Spleen (tissue), 7 donors: ENCODE results near the gene RMC1.

ENCODE experiments used
- POLR2A ChIP-seq, 3 donors: fragments of 450-650 bp; IDR thresholded peaks; one replicate each; pipeline ENCODE4 v1.5.1; 2017; ENCODE audit warnings: antibody characterized with exemption in 3 of 3, mild to moderate bottlenecking in 1 of 3
- POLR2AphosphoS5 ChIP-seq, 3 donors: sonication (generic); formaldehyde crosslinking; IDR thresholded peaks; one replicate each; pipeline ENCODE4 v1.5.1; 2017; ENCODE audit warnings: antibody characterized with exemption in 3 of 3
- TF ChIP-seq, protein P1 (sequence below), 11 experiments: fragments of 200-600 bp in 7 of 11; fragments of 450-650 bp in 4 of 11; sonication (generic) in 4 of 11; IDR thresholded peaks in 8 of 11; conservative IDR thresholded peaks in 3 of 11; 1 replicate in 7 of 11; 2 replicates in 4 of 11; pipeline versions ENCODE4 v1.4.0 to v1.8.0; 2016 to 2021; ENCODE audit warnings: antibody characterized with exemption in 11 of 11, inconsistent platforms in 4 of 11, mild to moderate bottlenecking in 1 of 11
- donor health status: DM: no; HTN: no; CAD: no; lungs with moderate emphysema.
- donor health status: DM: no; HTN: no; CAD: no.
- donor health status: DM: no; HTN: no; CAD: no.

DNA sequence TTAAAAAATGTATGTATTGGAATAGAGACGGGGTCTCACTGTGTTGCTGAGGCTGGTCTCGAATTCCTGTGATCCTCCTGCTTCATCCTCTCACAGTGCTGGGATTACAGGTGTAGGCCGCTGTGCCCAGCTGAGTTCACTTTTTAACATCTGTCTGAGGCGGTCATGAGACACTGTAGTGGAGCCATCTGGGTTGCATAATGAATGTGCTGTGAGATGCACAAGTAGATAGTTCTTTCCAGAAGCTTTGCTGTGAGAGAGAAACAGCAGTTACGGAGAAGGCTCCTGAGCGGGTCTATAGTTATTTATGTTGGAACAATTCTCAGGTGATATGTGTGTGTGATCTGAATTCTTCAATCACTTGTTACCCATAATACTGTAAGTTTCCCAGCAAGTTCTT, 3.1 kb downstream of the RMC1 start:
- TF ChIP-seq, protein P1, sequence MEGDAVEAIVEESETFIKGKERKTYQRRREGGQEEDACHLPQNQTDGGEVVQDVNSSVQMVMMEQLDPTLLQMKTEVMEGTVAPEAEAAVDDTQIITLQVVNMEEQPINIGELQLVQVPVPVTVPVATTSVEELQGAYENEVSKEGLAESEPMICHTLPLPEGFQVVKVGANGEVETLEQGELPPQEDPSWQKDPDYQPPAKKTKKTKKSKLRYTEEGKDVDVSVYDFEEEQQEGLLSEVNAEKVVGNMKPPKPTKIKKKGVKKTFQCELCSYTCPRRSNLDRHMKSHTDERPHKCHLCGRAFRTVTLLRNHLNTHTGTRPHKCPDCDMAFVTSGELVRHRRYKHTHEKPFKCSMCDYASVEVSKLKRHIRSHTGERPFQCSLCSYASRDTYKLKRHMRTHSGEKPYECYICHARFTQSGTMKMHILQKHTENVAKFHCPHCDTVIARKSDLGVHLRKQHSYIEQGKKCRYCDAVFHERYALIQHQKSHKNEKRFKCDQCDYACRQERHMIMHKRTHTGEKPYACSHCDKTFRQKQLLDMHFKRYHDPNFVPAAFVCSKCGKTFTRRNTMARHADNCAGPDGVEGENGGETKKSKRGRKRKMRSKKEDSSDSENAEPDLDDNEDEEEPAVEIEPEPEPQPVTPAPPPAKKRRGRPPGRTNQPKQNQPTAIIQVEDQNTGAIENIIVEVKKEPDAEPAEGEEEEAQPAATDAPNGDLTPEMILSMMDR (IDR thresholded peaks at IDR 0.05 in 8 of 11, conservative IDR thresholded peaks at IDR 0.05 in 3 of 11): no peak
- TF ChIP-seq POLR2A (IDR thresholded peaks at IDR 0.05): no peak
- no peak for TF ChIP-seq POLR2AphosphoS5 (IDR thresholded peaks at IDR 0.05)
